ENCODE data around the gene PGA4. TPM values are rescaled to one million over a fixed set of nuclear protein-coding genes. Genes with fewer than 3 reads are reported as not detected.
"Not testable (repeated sequence)": the region's sequence is repeated elsewhere in the genome, so short reads cannot be mapped to it uniquely, and the experiment has no call there.

PGA4 gene
- not detected in 2 replicates for total RNA-seq (2014; rRNA removed; shearing (Covaris generic))

DNA sequence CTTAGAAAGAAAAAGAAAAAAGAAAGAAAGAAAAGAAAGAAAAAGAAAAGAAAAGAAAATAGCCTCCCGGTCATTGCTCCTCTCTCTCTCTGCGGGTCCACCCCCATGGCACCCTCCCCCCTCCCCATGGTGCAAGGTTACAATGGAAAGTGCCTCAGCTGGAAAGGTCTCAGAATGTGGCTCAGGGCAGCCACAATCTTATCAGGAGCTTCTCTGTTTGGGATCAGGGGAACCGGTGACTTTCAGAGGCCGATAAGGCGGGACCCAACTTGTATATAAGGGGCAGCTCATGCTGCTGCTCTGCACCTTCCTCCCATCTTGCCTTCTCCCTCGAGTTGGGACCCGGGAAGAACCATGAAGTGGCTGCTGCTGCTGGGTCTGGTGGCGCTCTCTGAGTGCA, at the start of gene PGA4:
TSS of gene PGA4 (plus strand) at position 301 of the 400 bp plus-strand sequence. CDS start at position 355, 54 bp downstream.
- DNase-seq (ENCODE audit: low read depth), result not testable (repeated sequence)

DNA sequence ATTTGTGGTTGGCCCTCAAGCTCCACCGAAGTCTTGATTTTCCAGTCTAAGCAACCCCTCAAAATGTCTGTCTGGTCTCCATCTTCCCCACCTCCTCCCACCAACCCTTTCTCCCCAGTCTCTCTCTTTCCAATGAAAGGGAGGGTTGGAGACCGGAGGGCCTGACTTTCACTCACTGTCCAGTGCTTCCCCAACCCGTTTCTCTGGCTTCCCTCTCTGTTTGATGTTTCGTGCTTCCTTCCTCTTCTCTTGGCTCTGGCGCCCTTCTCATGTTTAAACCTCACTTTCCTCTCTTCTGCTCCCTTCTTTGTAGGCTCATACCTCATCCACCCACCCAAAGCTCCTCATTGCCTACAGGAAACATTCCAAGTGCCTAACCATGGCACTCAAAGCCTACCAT, 49.8 kb upstream of the PGA4 start:
- no peak for DNase-seq (ENCODE audit: low read depth)

DNA sequence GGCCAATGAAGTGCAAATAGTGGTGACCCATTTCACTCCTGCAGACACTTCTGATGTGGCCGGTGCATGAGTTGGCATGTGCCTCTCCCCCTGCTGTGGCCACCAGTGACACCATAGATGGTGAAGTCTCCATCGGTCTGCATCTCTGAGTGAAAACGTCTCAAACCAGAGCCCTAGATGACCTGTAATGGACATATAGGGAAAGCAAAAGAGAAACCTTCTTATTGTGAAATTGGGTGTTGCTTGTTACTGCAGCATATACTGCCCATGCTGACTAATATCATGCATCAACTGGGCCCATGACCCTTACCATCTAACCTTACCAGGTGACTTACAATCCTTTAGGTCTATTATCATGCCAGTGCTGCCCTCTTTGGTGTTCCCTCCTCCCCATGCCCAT, 49.3 kb upstream of the PGA4 start:
- no peak for DNase-seq (ENCODE audit: low read depth)

DNA sequence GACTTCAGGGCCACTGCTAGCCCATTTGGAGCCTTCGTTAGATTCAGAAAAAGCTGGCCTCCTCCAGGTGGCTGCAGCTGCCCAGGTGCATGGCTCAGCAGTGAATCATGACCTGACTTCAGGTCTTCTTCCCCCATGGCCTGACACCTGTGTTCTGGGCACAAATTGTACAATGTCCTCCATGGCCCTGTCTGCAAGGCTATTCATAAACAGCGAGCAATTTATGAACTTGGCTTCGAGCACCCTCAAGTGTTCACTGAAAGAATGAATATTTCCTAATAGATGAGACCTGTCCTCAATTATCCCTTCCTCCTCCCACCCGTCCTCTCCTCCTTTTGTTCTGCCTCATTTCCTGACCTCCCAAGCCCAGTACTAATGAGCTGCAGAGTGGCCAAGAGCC, 48.7 kb upstream of the PGA4 start:
- peak; percentile 58 for DNase-seq (ENCODE audit: low read depth)

DNA sequence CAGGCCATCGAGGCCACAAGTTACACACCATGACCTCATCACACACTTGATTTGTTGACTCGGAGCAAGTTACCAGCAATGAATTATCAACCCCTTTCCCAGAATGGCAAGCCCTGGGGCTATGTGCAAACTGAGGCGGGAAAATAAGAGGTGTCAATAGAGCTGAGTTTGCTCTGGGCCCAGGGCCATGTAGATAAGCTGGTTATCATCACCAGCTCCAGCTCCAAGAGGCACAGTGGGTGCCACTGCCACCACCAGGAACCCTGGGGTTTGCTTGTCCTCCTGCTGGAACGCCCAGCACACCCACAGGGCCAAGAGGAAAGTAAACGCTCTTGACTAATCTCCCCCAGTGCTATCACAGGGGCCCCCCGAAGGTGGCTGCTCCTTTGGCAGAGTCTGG, 47.9 kb upstream of the PGA4 start:
- DNase-seq (ENCODE audit: low read depth), result no peak

GRCh38 chr11:61174949-61175348, 47.2 kb upstream of the PGA4 start:
- DNase-seq (ENCODE audit: low read depth), result no peak

DNA sequence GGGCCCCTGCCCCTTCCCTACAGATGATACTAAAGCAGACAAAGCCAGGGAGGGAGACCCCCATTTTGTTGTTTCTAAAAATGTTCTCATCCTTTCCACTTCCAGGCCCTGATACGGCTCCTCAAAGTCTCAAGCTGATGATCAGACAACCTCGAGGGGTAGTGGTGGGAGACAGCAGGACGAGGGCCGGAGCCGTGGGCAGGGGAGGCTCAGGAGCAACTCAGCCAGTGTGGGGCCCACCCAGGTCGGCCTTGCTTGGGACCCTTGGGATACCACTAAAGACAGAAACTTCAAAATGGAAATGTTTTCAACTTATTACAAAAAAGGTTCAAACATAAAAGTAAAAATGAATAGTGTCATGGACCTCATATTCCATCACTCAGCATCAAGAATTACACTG, 45.7 kb upstream of the PGA4 start:
- no peak for DNase-seq (ENCODE audit: low read depth)

DNA sequence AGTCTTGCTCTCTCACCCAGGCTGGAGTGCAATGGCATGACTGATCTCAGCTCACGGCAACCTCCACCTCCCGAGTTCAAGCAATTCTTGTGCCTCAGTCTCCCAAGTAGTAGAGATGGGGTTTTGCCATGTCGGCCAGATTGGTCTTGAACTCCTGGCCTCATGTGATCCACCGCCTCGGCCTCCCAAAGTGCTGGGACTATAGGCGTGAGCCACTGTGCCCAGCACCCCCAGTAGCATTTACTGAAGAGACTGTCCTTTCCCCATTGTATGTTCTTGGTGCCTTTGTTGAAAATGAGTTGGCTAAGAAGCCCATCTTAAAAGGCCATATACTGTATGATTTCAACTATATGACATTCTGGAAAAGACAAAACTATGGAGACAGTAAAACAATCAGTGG, 41.9 kb upstream of the PGA4 start:
- DNase-seq (ENCODE audit: low read depth), result not testable (repeated sequence)

DNA sequence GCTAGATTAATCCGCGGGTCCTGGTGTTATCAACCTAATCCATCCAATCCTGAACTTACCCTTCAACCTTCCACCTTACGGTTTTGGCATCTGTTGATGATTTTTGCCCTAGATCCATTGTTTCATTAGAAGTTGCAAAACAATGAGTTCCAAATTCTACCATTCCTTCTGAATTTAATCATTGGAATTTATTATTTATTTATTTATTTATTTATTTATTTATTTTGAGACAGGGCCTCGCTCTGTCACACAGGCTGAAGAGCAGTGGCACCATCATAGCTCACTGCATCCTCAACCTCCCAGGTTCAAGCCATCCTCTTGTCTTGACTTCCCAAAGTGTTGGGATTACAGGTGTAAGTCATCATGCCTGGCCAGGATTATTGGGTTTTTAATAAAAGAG, 40.7 kb upstream of the PGA4 start:
- DNase-seq (ENCODE audit: low read depth), result no peak

DNA sequence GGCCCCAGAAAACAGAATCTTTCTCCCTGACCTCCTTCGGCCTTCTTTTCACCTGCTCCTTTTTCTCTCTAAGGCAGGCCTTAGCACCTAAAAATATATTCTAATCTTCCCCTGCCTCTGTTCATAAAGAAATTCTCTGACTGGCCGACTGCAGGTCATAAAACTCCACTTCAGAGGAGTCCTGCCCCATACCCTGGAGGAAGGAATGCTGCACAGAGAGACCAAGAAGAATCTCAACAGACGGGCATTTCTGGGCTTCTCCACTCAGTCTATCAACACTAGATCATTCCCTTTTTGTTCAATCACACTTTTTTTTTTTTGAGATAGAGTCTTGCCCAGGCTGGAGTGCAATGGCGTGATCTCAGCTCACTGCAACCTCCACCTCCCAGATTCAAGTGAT, 38.5 kb upstream of the PGA4 start:
- no peak for DNase-seq (ENCODE audit: low read depth)

GRCh38 chr11:61186504-61186903, 35.6 kb upstream of the PGA4 start:
- DNase-seq (ENCODE audit: low read depth), result no peak

DNA sequence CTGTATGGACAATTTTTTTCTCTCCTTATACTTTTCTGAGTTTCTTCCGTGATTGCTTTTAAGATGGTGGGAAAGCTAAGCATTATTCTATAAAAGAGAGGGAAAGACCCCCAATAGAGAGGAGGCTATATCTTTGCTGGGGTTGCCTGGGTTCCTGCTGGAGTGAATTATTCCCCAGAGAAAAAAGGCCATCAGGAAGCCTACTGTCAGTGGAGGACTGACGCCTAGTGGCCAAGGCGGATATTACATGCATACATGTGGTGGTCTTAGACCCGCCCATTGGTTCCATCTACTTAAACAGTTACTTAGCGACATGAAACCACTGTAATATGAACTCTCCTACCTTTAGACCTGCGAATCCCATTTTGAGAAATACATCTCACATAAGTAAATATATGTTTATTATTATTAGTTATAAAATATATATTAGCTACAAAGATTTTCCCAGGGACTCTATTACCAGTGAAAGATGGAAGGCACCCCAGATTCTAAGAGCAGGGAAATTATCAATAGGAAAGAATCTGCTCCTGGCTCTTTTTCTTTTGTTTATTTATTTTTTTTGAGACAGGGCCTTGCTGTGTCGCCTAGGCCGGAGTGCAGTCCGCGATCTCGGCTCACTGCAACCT, 34.5 kb upstream of the PGA4 start:
- peak; percentile 59 for DNase-seq (ENCODE audit: low read depth)

DNA sequence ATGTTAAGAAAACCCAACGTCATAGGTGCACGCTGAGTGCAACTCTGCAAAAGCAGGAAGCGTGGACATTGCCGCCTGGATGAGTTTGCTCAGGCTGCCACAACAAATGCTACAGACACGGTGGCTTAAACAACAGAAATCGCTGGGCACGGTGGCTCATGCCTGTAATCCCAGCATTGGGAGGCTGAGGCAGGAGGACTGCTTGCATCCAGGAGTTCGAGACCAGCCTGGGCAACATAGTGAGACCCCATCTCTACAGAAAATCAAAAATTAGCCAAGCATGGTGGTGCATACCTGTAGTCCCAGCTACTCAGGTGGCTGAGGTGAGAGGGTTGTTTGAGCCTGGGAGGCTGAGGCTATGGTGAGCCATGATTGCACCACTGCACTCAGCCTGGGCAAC, 32.2 kb upstream of the PGA4 start:
- no peak for DNase-seq (ENCODE audit: low read depth)

DNA sequence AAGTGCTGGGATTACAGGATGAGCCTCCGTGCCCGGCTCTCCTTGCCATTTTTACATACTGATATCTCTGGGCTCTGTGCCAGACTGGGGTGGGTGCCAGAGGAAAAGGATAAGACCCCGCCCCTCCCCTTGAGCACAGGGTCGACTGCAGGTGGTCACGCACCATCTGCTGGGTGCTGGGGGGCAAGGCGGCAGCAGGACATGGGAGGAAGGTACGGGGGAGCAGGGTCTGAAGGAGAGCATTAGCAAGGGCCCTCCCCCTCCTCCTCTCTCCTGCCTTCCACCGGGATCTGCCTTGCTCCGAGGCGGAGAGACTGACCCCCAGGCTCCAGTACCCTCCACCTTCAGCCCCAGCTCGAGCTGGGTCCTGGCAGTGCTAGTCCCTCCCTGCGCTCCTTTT, 28.6 kb upstream of the PGA4 start:
- DNase-seq (ENCODE audit: low read depth), result no peak

DNA sequence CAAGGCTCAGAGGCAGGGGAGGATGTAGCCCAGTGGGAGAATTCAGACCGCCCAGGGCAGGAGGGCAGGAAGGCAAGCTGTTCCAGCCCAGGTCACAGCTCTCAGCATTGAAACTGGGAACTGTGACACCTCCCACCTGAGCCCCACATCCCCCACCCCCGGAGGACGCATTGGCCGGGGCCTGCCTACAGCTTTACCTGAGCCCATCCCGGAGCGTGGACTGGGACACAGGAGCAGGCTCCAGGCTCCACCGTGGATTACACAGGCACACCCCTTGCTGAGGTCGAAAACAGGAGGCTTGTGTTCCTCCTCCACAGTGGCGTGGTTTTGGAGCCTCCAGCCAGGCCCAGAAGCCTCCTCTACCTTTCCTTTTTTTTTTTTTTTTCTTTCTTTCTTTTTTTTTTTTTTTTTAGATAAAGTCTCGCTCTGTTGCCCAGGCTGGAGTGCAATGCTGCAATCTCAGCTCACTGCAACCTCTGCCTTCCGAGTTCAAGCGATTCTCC, 27.9 kb upstream of the PGA4 start:
- no peak for DNase-seq (ENCODE audit: low read depth)

DNA sequence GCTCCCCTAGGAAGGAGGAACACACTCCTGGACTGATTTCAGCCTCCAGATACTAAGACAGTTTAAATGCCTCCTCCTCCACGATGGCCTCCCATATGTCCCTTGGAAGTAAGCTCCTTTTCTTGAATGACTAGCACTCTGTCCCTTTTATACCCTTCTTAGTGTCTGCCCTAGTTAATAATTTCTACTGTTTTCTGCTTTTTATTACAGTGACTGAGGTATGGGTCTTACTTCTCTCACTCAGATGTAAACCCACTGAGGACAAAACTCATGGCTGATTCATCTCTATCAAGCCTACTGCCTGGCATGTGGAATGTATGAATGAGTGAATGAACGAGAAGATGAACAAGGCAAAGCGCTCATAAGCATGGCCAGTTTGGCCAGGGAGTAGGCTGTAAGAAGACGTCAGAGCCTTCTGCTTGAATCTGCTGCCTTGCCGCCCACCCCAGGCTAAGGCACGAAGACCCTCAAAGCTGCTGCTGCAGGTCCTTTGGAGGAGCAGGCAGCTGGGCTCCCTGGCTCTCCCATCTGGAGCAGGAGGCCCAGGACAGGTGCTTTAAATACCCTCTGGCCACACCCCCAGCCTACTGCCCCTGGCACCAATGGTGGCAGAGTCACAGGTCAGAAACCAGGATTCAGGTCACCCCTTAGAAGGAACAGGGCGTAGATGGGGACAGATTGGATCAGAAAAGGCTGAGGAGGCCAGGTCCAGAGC, 27.0 kb upstream of the PGA4 start:
- no peak for DNase-seq (ENCODE audit: low read depth)

- DNase-seq (ENCODE audit: low read depth), result no peak
Observed at GRCh38 chr11:61195719-61196118, 26.4 kb upstream of the PGA4 start.

DNA sequence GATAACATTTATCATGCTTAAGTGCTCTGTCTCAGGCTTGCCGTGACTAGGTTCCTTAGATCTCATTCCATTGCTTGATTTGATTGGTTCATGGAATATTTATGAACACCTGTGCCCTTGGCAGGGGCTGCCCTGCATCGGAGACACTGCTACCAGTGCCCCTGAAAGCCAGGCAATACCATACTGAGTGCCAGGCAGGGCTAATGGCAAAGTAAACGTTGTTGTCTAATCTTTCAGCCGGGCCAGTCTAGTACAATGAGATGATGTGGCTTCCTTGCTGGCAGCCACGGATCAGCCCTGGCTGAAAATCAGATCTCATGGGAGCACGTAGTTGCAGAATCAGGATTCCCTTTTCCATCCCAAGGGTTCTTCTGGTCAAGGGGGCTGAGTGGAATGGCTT, 23.8 kb upstream of the PGA4 start:
- DNase-seq (ENCODE audit: low read depth), result no peak

DNA sequence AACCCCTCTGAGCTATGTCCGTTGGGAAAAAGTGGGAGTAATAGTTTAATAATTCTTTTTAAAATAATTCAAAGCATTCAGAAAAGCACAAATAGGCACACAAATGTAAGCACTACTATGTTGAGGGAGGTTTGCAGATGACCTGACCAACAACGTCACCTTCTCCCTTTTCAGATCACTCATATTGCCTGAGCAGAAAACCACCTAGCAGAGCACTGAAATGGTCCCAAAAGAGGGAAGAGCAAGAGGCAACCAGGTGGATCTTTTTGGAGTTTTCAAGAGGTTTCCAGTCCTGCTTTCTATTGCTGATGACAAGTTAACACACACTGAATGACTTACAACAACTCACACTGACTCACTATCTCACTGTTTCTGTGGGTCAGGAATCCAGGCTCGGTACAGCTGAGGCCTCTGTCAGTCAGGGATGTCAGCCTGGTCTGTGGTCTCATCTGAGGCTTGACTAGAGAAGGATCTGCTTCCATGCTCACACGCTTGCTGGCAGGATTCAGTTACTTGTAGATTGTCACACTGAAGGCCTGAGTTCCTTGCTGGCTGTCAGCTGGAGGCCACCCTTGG, 23.1 kb upstream of the PGA4 start:
- DNase-seq (ENCODE audit: low read depth), result no peak

- DNase-seq (ENCODE audit: low read depth), result no peak
Observed at GRCh38 chr11:61201476-61201875, 20.7 kb upstream of the PGA4 start.

DNA sequence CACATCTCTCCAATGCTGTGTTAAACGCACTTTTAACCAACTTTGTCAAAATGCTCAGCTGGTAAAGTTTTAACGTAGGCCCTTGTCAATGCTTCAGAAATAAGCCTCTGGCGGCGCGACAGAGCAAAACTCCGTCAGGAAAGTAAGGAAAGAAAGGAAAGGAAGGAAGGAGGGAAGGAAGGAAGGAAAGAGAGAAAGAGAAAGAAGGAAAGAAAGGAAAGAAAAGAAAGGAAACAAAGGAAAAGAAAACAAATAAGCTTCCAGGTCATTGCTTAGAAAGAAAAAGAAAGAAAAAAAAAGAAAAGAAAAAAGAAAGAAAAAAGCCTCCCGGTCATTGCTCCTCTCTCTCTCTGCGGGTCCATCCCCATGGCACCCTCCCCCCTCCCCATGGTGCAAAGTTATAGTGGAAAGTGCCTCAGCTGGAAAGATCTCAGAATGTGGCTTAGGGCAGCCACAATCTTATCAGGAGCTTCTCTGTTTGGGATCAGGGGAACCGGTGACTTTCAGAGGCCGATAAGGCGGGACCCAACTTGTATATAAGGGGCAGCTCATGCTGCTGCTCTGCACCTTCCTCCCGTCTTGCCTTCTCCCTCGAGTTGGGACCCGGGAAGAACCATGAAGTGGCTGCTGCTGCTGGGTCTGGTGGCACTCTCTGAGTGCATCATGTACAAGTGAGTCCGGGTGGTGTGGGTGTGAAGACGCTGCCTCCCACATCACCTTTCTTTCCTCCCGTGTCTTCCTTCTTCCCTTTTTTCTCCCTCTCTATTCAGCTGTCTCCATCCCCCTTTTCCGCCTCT, 19.0 kb upstream of the PGA4 start, which contains the start of gene PGA3:
TSS of gene PGA3 (plus strand) at position 566 of the 797 bp plus-strand sequence. CDS start at position 616, 50 bp downstream.
- DNase-seq (ENCODE audit: low read depth), result not testable (repeated sequence)

DNA sequence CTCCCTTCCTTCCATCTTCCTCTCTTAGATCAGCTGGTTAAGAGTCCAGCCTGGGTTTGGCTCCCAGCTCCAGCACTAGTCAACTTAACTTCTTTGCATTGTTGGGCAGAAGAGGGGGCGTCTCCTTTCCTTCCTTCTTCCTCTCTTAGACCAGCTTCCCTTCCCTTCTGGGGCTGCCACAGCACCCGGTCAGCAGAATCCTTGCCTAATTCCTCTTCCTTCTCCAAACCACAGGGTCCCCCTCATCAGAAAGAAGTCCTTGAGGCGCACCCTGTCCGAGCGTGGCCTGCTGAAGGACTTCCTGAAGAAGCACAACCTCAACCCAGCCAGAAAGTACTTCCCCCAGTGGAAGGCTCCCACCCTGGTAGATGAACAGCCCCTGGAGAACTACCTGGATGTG, 18.3 kb upstream of the PGA4 start:
- DNase-seq (ENCODE audit: low read depth), result not testable (repeated sequence)

Measured in M059J (cell line).